Thyroid gland (tissue), 4 donors: ENCODE results near the gene KRT38.

Source experiments
- CTCF ChIP-seq, 6 experiments: fragments of 200-600 bp in 3 of 6; fragments of 450-650 bp in 3 of 6; sonication (generic) in 3 of 6; IDR thresholded peaks; one replicate each; pipeline ENCODE4 v1.5.1; 2016 to 2019; ENCODE audit warnings: antibody characterized with exemption in 6 of 6, mild to moderate bottlenecking in 2 of 6, inconsistent platforms in 1 of 6, moderate library complexity in 1 of 6
- POLR2A ChIP-seq, 2 donors: fragments of 450-650 bp; IDR thresholded peaks; one replicate each; pipeline ENCODE4 v1.6.1; 2017; ENCODE audit warnings: antibody characterized with exemption in 2 of 2, mild to moderate bottlenecking in 2 of 2, moderate library complexity in 1 of 2

DNA sequence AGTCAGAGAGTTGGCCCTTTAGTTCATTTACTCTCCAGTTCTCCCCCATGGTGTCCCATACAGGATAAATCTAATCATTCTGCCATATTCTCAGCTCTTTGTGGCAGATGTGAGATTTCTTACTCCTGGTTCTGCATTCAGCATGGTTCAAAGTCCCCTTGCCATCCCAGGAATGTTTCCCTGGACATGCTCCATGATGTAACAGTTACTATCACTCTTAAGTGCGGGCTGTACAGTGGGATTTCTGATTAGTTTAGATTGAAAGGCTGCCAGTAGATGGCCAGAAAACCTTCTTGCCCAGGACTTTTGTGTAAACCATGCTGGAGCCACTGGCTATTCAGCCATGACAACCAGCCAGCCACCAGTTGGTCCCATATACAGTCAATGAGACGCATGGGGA lies 26.8 kb downstream of the KRT38 start:
- TF ChIP-seq CTCF (IDR thresholded peaks at IDR 0.05) (no peak), POLR2A (IDR thresholded peaks at IDR 0.05) (no peak)
